H9 (cell line): Measurements from ENCODE around the gene VWA8. TPM values are rescaled to one million over a fixed set of nuclear protein-coding genes. Genes with fewer than 3 reads are reported as not detected.

Experiments used
- DNase-seq: peaks from one replicate; pipeline ENCODE4 v3.0.0-alpha.2; 2017
- H2AFZ ChIP-seq: one replicate; pipeline ENCODE4 v1.6.1; 2013; ENCODE audit warnings: mild to moderate bottlenecking, low read length, control low read depth, moderate library complexity
- H2AK5ac ChIP-seq: 2 replicates; pipeline ENCODE4 v1.6.1; 2013; ENCODE audit warnings: low read length, control low read depth, mixed read lengths; ENCODE audit not compliant: insufficient read length
- H2BK120ac ChIP-seq: one replicate; pipeline ENCODE4 v1.6.1; 2013; ENCODE audit warnings: low read depth, mild to moderate bottlenecking, low read length, control low read depth, inconsistent platforms; ENCODE audit not compliant: poor library complexity, severe bottlenecking
- H2BK12ac ChIP-seq: 2 replicates; pipeline ENCODE4 v1.6.1; 2013; ENCODE audit warnings: low read length, control low read depth, mixed read lengths, low read depth; ENCODE audit not compliant: insufficient read length
- H2BK15ac ChIP-seq: 2 replicates; pipeline ENCODE4 v1.6.1; 2013; ENCODE audit warnings: low read depth, low read length, control low read depth
- H2BK20ac ChIP-seq: one replicate; pipeline ENCODE4 v1.6.1; 2013; ENCODE audit warnings: low read depth, mild to moderate bottlenecking, low read length, control low read depth, inconsistent platforms; ENCODE audit not compliant: poor library complexity, severe bottlenecking
- H2BK5ac ChIP-seq: 2 replicates; pipeline ENCODE4 v1.6.1; 2013; ENCODE audit warnings: low read length, control low read depth, mixed read lengths; ENCODE audit not compliant: insufficient read length
- H3K14ac ChIP-seq: 2 replicates; pipeline ENCODE4 v1.6.1; 2013; ENCODE audit warnings: low read length, control low read depth; ENCODE audit not compliant: insufficient read depth
- H3K18ac ChIP-seq: 2 replicates; pipeline ENCODE4 v1.6.1; 2013; ENCODE audit warnings: low read depth, mild to moderate bottlenecking, mixed read lengths, low read length, control low read depth; ENCODE audit not compliant: insufficient read length
- H3K23ac ChIP-seq: 2 replicates; pipeline ENCODE4 v1.6.1; 2013; ENCODE audit warnings: low read length, control low read depth, mixed read lengths, low read depth; ENCODE audit not compliant: insufficient read length
- H3K23me2 ChIP-seq: 2 replicates; pipeline ENCODE4 v1.6.1; 2013; ENCODE audit warnings: low read depth, mild to moderate bottlenecking, mixed read lengths, low read length, control low read depth; ENCODE audit not compliant: insufficient read length, poor library complexity, severe bottlenecking
- H3K27ac ChIP-seq: 2 replicates; pipeline ENCODE4 v1.5.1; 2013; ENCODE audit warnings: low read length, control low read depth, mixed read lengths, low read depth; ENCODE audit not compliant: insufficient read length
- H3K27me3 ChIP-seq: 2 replicates; pipeline ENCODE4 v1.6.1; 2013; ENCODE audit warnings: low read length, control low read depth, inconsistent platforms; ENCODE audit not compliant: insufficient read depth
- H3K4ac ChIP-seq: 2 replicates; pipeline ENCODE4 v1.6.1; 2013; ENCODE audit warnings: low read depth, mild to moderate bottlenecking, control low read depth, inconsistent platforms, low read length, moderate library complexity
- H3K4me1 ChIP-seq: 2 replicates; pipeline ENCODE4 v1.6.1; 2013; ENCODE audit warnings: low read length, control low read depth, inconsistent platforms; ENCODE audit not compliant: insufficient read depth
- H3K4me2 ChIP-seq: 2 replicates; pipeline ENCODE4 v1.6.1; 2013; ENCODE audit warnings: low read length, control low read depth, mixed read lengths; ENCODE audit not compliant: insufficient read length, insufficient read depth
- H3K56ac ChIP-seq: 2 replicates; pipeline ENCODE4 v1.6.1; 2013; ENCODE audit warnings: low read depth, mild to moderate bottlenecking, mixed read lengths, low read length, control low read depth; ENCODE audit not compliant: insufficient read length
- H3K79me1 ChIP-seq: 2 replicates; pipeline ENCODE4 v1.6.1; 2013; ENCODE audit warnings: low read depth, mild to moderate bottlenecking, moderate library complexity, low read length, control low read depth, inconsistent platforms; ENCODE audit not compliant: insufficient read depth, poor library complexity, severe bottlenecking
- H3K79me2 ChIP-seq: 2 replicates; pipeline ENCODE4 v1.6.1; 2013; ENCODE audit warnings: low read length, control low read depth, inconsistent platforms; ENCODE audit not compliant: insufficient read depth
- H3K9ac ChIP-seq: 2 replicates; pipeline ENCODE4 v1.6.1; 2013; ENCODE audit warnings: low read length, control low read depth, mixed read lengths; ENCODE audit not compliant: insufficient read length; ENCODE audit errors: extremely low read depth
- H3K9me3 ChIP-seq: one replicate; pipeline ENCODE4 v1.6.1; 2013; ENCODE audit warnings: low read depth, low read length, inconsistent platforms; ENCODE audit not compliant: control insufficient read depth
- H3T11ph ChIP-seq: one replicate; pipeline ENCODE4 v1.6.1; 2013; ENCODE audit warnings: mild to moderate bottlenecking, low read length, control low read depth, inconsistent platforms
- H4K20me1 ChIP-seq: one replicate; pipeline ENCODE4 v1.6.1; 2013; ENCODE audit not compliant: control insufficient read depth, insufficient read length, insufficient read depth
- H4K5ac ChIP-seq: 2 replicates; pipeline ENCODE4 v1.6.1; 2013; ENCODE audit warnings: low read depth, mild to moderate bottlenecking, mixed read lengths, low read length, control low read depth; ENCODE audit not compliant: insufficient read length
- H4K8ac ChIP-seq: replicated peaks from 2 replicates; pipeline ENCODE4 v1.6.1; 2013; ENCODE audit warnings: low read length, control low read depth, mixed read lengths, low read depth; ENCODE audit not compliant: insufficient read length
- H4K91ac ChIP-seq: 2 replicates; pipeline ENCODE4 v1.6.1; 2013; ENCODE audit warnings: low read depth, mild to moderate bottlenecking, moderate library complexity, mixed read lengths, low read length, control low read depth; ENCODE audit not compliant: insufficient read length
- H3K27ac Mint-ChIP-seq, 3 experiments: 2 replicates in 2 of 3; 3 replicates in 1 of 3; pipeline ENCODE4 v1.8.0; 2020 to 2021; ENCODE audit warnings: mixed read lengths in 3 of 3, mild to moderate bottlenecking in 1 of 3, moderate library complexity in 1 of 3
- H3K27me3 Mint-ChIP-seq: 2 replicates; pipeline ENCODE4 v1.8.0; 2021; ENCODE audit warnings: low read depth, mild to moderate bottlenecking, moderate library complexity, mixed read lengths
- H3K36me3 Mint-ChIP-seq, 3 experiments: 2 replicates in 2 of 3; 3 replicates in 1 of 3; pipeline ENCODE4 v1.8.0; 2020 to 2021; ENCODE audit warnings: low read depth in 3 of 3, mixed read lengths in 3 of 3; ENCODE audit not compliant: insufficient read depth in 1 of 3
- H3K4me1 Mint-ChIP-seq, 2 experiments: 2 replicates each; pipeline ENCODE4 v1.8.0; 2020; ENCODE audit warnings: mixed read lengths in 2 of 2
- H3K4me3 Mint-ChIP-seq, 2 experiments: 2 replicates in 1 of 2; 3 replicates in 1 of 2; pipeline ENCODE4 v1.8.0; 2020 to 2021; ENCODE audit warnings: mild to moderate bottlenecking in 2 of 2, mixed read lengths in 2 of 2, moderate library complexity in 1 of 2
- H3K9me3 Mint-ChIP-seq, 2 experiments: 2 replicates in 1 of 2; 3 replicates in 1 of 2; pipeline ENCODE4 v1.8.0; 2020; ENCODE audit warnings: mild to moderate bottlenecking in 2 of 2, mixed read lengths in 2 of 2, moderate library complexity in 1 of 2
- CTCF ChIP-seq: fragments of 200-600 bp; sonication (generic); conservative IDR thresholded peaks from 3 replicates; pipeline ENCODE4 v1.8.0; 2021; ENCODE audit warnings: antibody characterized with exemption, mild to moderate bottlenecking
- WGBS: extraction: QIAGEN DNeasy Blood & Tissue Kit; methylation state at CpG from one replicate; pipeline ENCODE4 v1.1.7; 2013; ENCODE audit warnings: missing lambda C conversion rate, low lambda C conversion rate, mixed read lengths; ENCODE audit not compliant: insufficient read length; ENCODE audit errors: extremely low coverage; 5-methylcytosine and 5-hydroxymethylcytosine counted together
- total RNA-seq: library from RNA; stranded (reverse); gene quantifications from 2 replicates; pipeline ENCODE4 v1.2.1, GENCODE V29; 2021

VWA8 gene
- total RNA-seq, 1 experiment from 2014 or later: 17.4 TPM

- no peak for DNase-seq
- Histone ChIP-seq H3K14ac (no peak overlapping the region), H3T11ph (no peak overlapping the region), H3K27me3 (no peaks in the 10 kb centered on the region), H3K23ac (no peak overlapping the region), H2BK5ac (no peak overlapping the region), H2AK5ac (no peak overlapping the region), H4K8ac (no peak overlapping the region), H2BK12ac (no peak overlapping the region), H4K5ac (no peak overlapping the region), H3K9me3 (no peaks in the 10 kb centered on the region), H3K9ac (no peak overlapping the region), H2BK20ac (no peak overlapping the region), H2BK15ac (no peak overlapping the region), H3K79me2 (no peaks in the 10 kb centered on the region), H3K23me2 (no peaks in the 10 kb centered on the region), H2AFZ (no peak overlapping the region), H3K27ac (no peak overlapping the region), H3K4me2 (no peak overlapping the region), H3K56ac (no peak overlapping the region), H3K18ac (no peak overlapping the region), H3K79me1 (no peaks in the 10 kb centered on the region), H3K4ac (no peak overlapping the region), H4K91ac (no peak overlapping the region), H4K20me1 (no peaks in the 10 kb centered on the region), H2BK120ac (no peak overlapping the region), H3K4me1 (no peaks in the 10 kb centered on the region)
- Mint-ChIP-seq H3K4me3 (no peak overlapping the region), H3K4me1 (no peaks in the 10 kb centered on the region), H3K9me3 (no peaks in the 10 kb centered on the region), H3K27me3 (no peaks in the 10 kb centered on the region), H3K36me3 (peaks cover 0 to 2% (median 0%) of the 10 kb centered on the region in 3 experiments; a peak in 1 of 7 replicates), H3K27ac (peak overlapping the region in 2 of 3 experiments; percentile 59 to 86; a peak in 3 of 7 replicates)
- TF ChIP-seq CTCF: no peak
- no CpG with 5 or more reads among the region's 2 CpGs for WGBS
Measured at GRCh38 chr13:41597348-41598041, 363.4 kb downstream of the VWA8 start.
